GM20000 (cell line): ENCODE results near the gene TXNDC9.

Source experiments
- DNase-seq: peaks from one replicate; pipeline ENCODE4 v3.0.0; 2012; ENCODE audit warnings: low spot score
- CTCF ChIP-seq: IDR thresholded peaks from 2 replicates; pipeline ENCODE4 v1.5.1; 2012; ENCODE audit warnings: mild to moderate bottlenecking, control low read depth; ENCODE audit errors: extremely low read depth, missing control alignments

The TXNDC9 gene

GRCh38 chr2:99275882-99276281 is 60.3 kb downstream of the TXNDC9 start:
- no peak for DNase-seq
- TF ChIP-seq CTCF: no peak
